Neuronal stem cell (in vitro differentiated cells): ENCODE results near the gene AUTS2.

Experiments used
- DNase-seq: peaks from one replicate; pipeline ENCODE4 v3.0.0-alpha.2; 2013; ENCODE audit warnings: low spot score
- H2AFZ ChIP-seq: one replicate; pipeline ENCODE4 v1.6.1; 2013; ENCODE audit warnings: mild to moderate bottlenecking, low read length, inconsistent platforms
- H2AK5ac ChIP-seq: 2 replicates; pipeline ENCODE4 v1.6.1; 2013; ENCODE audit warnings: low read depth, mild to moderate bottlenecking, inconsistent platforms, low read length, moderate library complexity, mixed read lengths
- H2BK120ac ChIP-seq: 2 replicates; pipeline ENCODE4 v1.6.1; 2013; ENCODE audit warnings: low read depth, mild to moderate bottlenecking, inconsistent platforms, low read length, moderate library complexity, mixed read lengths
- H2BK12ac ChIP-seq: one replicate; pipeline ENCODE4 v1.6.1; 2013; ENCODE audit warnings: low read length, inconsistent platforms
- H2BK15ac ChIP-seq: 2 replicates; pipeline ENCODE4 v1.6.1; 2013; ENCODE audit warnings: mild to moderate bottlenecking, low read length, inconsistent platforms, mixed read lengths
- H2BK5ac ChIP-seq: one replicate; pipeline ENCODE4 v1.6.1; 2013; ENCODE audit warnings: inconsistent platforms, mild to moderate bottlenecking, low read length, moderate library complexity
- H3K14ac ChIP-seq: one replicate; pipeline ENCODE4 v1.6.1; 2013; ENCODE audit warnings: low read length, inconsistent platforms
- H3K18ac ChIP-seq: 2 replicates; pipeline ENCODE4 v1.6.1; 2013; ENCODE audit warnings: low read length, inconsistent platforms
- H3K23ac ChIP-seq: 2 replicates; pipeline ENCODE4 v1.6.1; 2013; ENCODE audit warnings: low read depth, mild to moderate bottlenecking, mixed read lengths, low read length, inconsistent platforms; ENCODE audit not compliant: poor library complexity
- H3K27ac ChIP-seq: replicated peaks from 3 replicates; pipeline ENCODE4 v1.5.1; 2013; ENCODE audit warnings: low read length, inconsistent platforms
- H3K27me3 ChIP-seq, 3 experiments: 2 replicates each; pipeline ENCODE4 v1.6.1; 2013; ENCODE audit warnings: low read length in 3 of 3, mild to moderate bottlenecking in 2 of 3, inconsistent platforms in 1 of 3, low read depth in 1 of 3, mixed read lengths in 1 of 3, moderate library complexity in 1 of 3; ENCODE audit not compliant: control insufficient read depth in 3 of 3, insufficient read depth in 3 of 3
- H3K36me3 ChIP-seq, 2 donors: replicated peaks in 1 of 2; 2 replicates each; pipeline ENCODE4 v1.6.1; 2013; ENCODE audit warnings: low read length in 2 of 2; ENCODE audit not compliant: control insufficient read depth in 2 of 2, insufficient read depth in 2 of 2
- H3K4ac ChIP-seq: 2 replicates; pipeline ENCODE4 v1.6.1; 2013; ENCODE audit warnings: inconsistent platforms, mild to moderate bottlenecking, low read length, moderate library complexity
- H3K4me1 ChIP-seq, 2 donors: 1 replicate in 1 of 2; 2 replicates in 1 of 2; pipeline ENCODE4 v1.6.1; 2013; ENCODE audit warnings: low read length in 2 of 2, low read depth in 1 of 2; ENCODE audit not compliant: control insufficient read depth in 2 of 2, insufficient read depth in 1 of 2
- H3K4me2 ChIP-seq: one replicate; pipeline ENCODE4 v1.6.1; 2013; ENCODE audit warnings: mild to moderate bottlenecking, low read length, inconsistent platforms; ENCODE audit not compliant: insufficient read depth, poor library complexity, severe bottlenecking
- H3K4me3 ChIP-seq, 2 donors: 2 replicates each; pipeline ENCODE4 v1.5.1; 2013; ENCODE audit warnings: low read length in 2 of 2, mild to moderate bottlenecking in 2 of 2, inconsistent platforms in 1 of 2, moderate library complexity in 1 of 2
- H3K79me1 ChIP-seq: one replicate; pipeline ENCODE4 v1.6.1; 2013; ENCODE audit warnings: low read depth, mild to moderate bottlenecking, inconsistent platforms, low read length, moderate library complexity
- H3K9ac ChIP-seq: one replicate; pipeline ENCODE4 v1.6.1; 2013; ENCODE audit warnings: mild to moderate bottlenecking, low read depth, low read length, inconsistent platforms; ENCODE audit not compliant: poor library complexity
- H3K9me3 ChIP-seq, 2 donors: replicated peaks in 1 of 2; 2 replicates each; pipeline versions ENCODE3 to v1.6.1; 2013; ENCODE audit warnings: low read length in 2 of 2, mild to moderate bottlenecking in 2 of 2, inconsistent platforms in 1 of 2, low read depth in 1 of 2, mixed read lengths in 1 of 2, moderate library complexity in 1 of 2; ENCODE audit not compliant: control insufficient read depth in 2 of 2, insufficient read depth in 1 of 2
- H4K8ac ChIP-seq: one replicate; pipeline ENCODE4 v1.6.1; 2013; ENCODE audit warnings: low read depth, mild to moderate bottlenecking, inconsistent platforms, low read length, moderate library complexity
- H4K91ac ChIP-seq: one replicate; pipeline ENCODE4 v1.6.1; 2013; ENCODE audit warnings: low read length, low read depth, mild to moderate bottlenecking, inconsistent platforms; ENCODE audit not compliant: poor library complexity
- WGBS, 2 donors: extraction: QIAGEN DNeasy Blood & Tissue Kit; methylation state at CpG; one replicate each; pipeline ENCODE4 v1.1.7; 2013; ENCODE audit warnings: missing lambda C conversion rate in 2 of 2, mixed read lengths in 1 of 2; ENCODE audit not compliant: insufficient read length in 2 of 2, insufficient replicate concordance in 1 of 2; ENCODE audit errors: extremely low coverage in 2 of 2; 5-methylcytosine and 5-hydroxymethylcytosine counted together

Gene AUTS2

DNA sequence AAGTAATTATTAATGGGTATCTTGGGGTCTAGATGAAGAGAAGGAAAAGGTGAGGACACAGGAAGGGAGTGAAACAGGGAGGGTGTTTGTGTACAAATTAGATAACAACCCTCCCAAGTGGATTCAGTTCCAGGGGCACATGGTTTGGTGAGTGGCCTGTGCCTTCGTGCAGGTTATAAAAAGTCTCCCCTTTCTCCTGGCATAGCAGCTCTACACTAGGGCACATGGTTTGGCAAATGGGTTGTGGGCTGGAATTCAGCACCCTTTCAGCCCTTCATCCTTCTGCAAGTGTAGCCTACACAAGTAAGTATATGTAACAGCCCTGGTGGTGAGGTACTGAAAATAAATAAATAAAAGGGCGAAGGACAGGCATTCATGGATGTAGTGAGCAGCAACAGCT, 359.4 kb downstream of the AUTS2 start:
- no peak overlapping the region for H4K8ac ChIP-seq
- H2BK15ac ChIP-seq: no peak overlapping the region
- H3K9ac ChIP-seq: no peak overlapping the region
- H3K4me2 ChIP-seq: no peak overlapping the region
- no peak for DNase-seq
- H4K91ac ChIP-seq: no peak overlapping the region
- no peak overlapping the region for H2BK120ac ChIP-seq
- no peaks in the 10 kb centered on the region for H3K79me1 ChIP-seq
- H3K27ac ChIP-seq: no peak overlapping the region
- H3K4me3 ChIP-seq: no peak overlapping the region
- no peak overlapping the region for H3K23ac ChIP-seq
- H3K36me3 ChIP-seq: no peaks in the 10 kb centered on the region
- H2BK5ac ChIP-seq: no peak overlapping the region
- no peak overlapping the region for H2AK5ac ChIP-seq
- H3K9me3 ChIP-seq: no peaks in the 10 kb centered on the region
- H3K27me3 ChIP-seq: no peaks in the 10 kb centered on the region
- H3K4me1 ChIP-seq: peaks cover 2 to 7% of the 10 kb centered on the region in 2 donors
- no peak overlapping the region for H3K18ac ChIP-seq
- H3K14ac ChIP-seq: no peak overlapping the region
- no peak overlapping the region for H2BK12ac ChIP-seq
- no peak overlapping the region for H3K4ac ChIP-seq
- WGBS, 2 donors: no CpG with 5 or more reads among the region's 2 CpGs
- H2AFZ ChIP-seq: no peak overlapping the region

DNA sequence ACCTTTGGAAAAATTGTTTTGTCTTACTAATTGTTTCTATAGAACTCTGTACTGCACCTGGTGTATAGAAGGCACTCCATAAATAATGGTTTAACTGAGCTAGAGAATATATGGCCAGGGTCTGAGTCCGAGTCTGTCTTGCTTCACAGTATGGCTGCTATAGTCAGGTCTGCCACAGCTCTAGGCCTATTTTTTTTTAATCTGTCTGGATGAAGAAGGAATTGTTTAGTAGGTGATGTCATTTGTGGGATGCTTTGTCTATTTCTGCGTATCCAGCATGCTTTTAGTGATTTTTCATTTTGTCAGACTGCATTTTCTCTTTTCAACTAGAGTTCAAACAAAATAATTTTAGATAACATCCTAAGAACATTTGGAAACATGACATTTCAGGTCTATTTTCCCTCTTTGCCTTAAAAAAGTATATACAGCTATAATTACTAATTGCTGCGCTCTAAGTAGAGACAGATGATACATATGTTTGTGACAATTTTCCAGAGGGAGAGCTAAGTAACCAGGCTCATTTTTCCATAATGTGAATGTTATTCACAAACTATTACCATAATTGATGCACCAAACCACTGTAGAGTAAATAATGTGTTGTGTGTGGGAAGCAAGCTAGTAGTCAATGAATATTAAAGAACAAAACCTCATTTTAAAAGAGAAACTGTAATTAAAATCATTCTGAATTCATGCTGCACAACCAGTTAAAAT, 361.7 kb downstream of the AUTS2 start:
- no peak overlapping the region for H3K4me3 ChIP-seq
- H3K4me2 ChIP-seq: no peak overlapping the region
- H3K36me3 ChIP-seq: no peaks in the 10 kb centered on the region
- H3K27me3 ChIP-seq: no peaks in the 10 kb centered on the region
- H3K4me1 ChIP-seq: peaks cover 2 to 13% of the 10 kb centered on the region in 2 donors
- H2BK120ac ChIP-seq: no peak overlapping the region
- no peak overlapping the region for H3K9ac ChIP-seq
- no peak overlapping the region for H2BK5ac ChIP-seq
- no peak overlapping the region for H3K27ac ChIP-seq
- WGBS, 2 donors: no CpG with 5 or more reads among the region's 3 CpGs
- no peak overlapping the region for H3K18ac ChIP-seq
- H2BK12ac ChIP-seq: no peak overlapping the region
- H3K9me3 ChIP-seq: no peaks in the 10 kb centered on the region
- no peak overlapping the region for H3K23ac ChIP-seq
- H4K91ac ChIP-seq: no peak overlapping the region
- H2BK15ac ChIP-seq: no peak overlapping the region
- no peak overlapping the region for H3K14ac ChIP-seq
- no peak overlapping the region for H2AFZ ChIP-seq
- DNase-seq: no peak
- H3K79me1 ChIP-seq: no peaks in the 10 kb centered on the region
- H3K4ac ChIP-seq: no peak overlapping the region
- H4K8ac ChIP-seq: no peak overlapping the region
- no peak overlapping the region for H2AK5ac ChIP-seq

DNA sequence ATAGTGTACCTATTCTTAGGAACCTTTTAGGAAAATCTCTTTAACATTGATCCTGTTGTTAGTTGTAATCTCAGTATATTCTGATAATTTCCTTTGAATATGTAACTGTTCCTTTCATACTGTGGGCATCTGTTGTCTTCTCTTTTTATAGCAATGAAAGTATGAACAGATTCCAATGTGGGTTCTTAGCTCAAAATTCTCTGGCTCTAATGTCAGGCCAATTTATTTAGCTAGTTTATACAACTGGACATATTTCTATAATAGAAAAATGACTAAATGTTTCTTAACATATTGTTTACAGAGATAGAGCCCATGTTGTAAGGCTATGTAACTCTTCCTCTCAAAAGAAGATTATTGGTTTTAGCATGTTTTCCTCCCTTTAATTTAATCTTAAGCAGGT, 363.2 kb downstream of the AUTS2 start:
- Histone ChIP-seq H4K8ac (no peak overlapping the region), H2AFZ (no peak overlapping the region), H3K27me3 (no peaks in the 10 kb centered on the region), H3K4me1 (peaks cover 2 to 13% of the 10 kb centered on the region in 2 donors), H3K9ac (no peak overlapping the region), H3K79me1 (no peaks in the 10 kb centered on the region), H2BK12ac (no peak overlapping the region), H4K91ac (no peak overlapping the region), H3K4me3 (no peak overlapping the region), H3K4me2 (no peak overlapping the region), H3K4ac (no peak overlapping the region), H3K9me3 (no peaks in the 10 kb centered on the region), H3K27ac (no peak overlapping the region), H3K14ac (no peak overlapping the region), H2AK5ac (no peak overlapping the region), H3K23ac (no peak overlapping the region), H2BK5ac (no peak overlapping the region), H2BK15ac (no peak overlapping the region), H3K36me3 (no peaks in the 10 kb centered on the region), H2BK120ac (no peak overlapping the region), H3K18ac (no peak overlapping the region)
- no peak for DNase-seq

DNA sequence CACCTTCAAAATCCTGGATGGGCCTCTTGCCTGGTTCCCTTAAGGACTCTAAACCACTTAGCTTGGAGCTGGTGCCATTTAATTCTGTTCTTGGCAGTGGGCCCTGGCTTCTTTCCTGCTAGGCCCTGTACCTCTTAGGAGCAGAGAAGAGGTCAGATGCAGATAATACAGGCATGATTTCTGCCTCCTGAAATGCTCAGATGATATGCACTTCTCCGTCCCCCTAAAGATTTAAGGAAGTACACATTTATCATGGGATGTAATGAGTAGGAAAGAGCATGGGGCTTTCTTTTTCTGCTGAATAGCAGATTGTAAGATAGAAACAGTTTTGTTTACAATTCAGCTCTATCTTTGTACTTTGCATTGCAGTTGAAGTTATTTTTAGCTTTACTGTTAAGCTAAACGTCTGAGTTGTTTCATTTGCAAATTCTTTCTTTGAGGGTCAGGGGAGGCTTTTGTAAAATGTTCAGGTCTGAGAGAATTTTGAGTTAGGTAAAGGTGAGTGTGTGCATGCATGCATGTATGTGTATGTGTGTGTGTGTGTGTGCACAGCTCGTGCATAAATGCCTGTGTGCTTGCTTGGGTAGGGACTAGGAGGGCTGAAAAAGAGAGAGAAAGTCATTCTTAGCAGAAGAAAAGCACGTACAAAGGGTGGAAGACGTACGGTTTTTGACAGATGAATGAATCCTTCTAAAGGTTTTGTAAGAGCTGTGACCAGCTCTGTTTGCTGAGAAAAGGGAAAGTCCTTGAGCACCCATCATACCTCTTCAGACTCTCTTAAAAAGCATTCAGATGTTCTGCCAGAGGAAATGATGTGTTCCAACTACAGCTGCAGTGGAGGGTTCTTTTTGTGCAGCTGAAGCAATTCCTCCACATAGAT, 364.2 kb downstream of the AUTS2 start:
- H2BK15ac ChIP-seq: no peak overlapping the region
- H3K4me3 ChIP-seq: no peak overlapping the region
- H3K4ac ChIP-seq: no peak overlapping the region
- no peaks in the 10 kb centered on the region for H3K79me1 ChIP-seq
- no peak for DNase-seq
- H3K27ac ChIP-seq: no peak overlapping the region
- H3K18ac ChIP-seq: no peak overlapping the region
- H3K36me3 ChIP-seq: no peaks in the 10 kb centered on the region
- H2AK5ac ChIP-seq: no peak overlapping the region
- no peaks in the 10 kb centered on the region for H3K27me3 ChIP-seq
- no peak overlapping the region for H3K23ac ChIP-seq
- H2BK120ac ChIP-seq: no peak overlapping the region
- H3K14ac ChIP-seq: no peak overlapping the region
- H2AFZ ChIP-seq: no peak overlapping the region
- H3K4me1 ChIP-seq: peaks cover 4 to 19% of the 10 kb centered on the region in 2 donors
- no peak overlapping the region for H4K8ac ChIP-seq
- H2BK12ac ChIP-seq: no peak overlapping the region
- H3K9me3 ChIP-seq: no peaks in the 10 kb centered on the region
- H4K91ac ChIP-seq: no peak overlapping the region
- H2BK5ac ChIP-seq: no peak overlapping the region
- no peak overlapping the region for H3K4me2 ChIP-seq
- no peak overlapping the region for H3K9ac ChIP-seq
- no CpG with 5 or more reads among the region's 6 CpGs for WGBS, 2 donors
